H9 (cell line): Measurements from ENCODE around the gene POLR1D. TPM values are rescaled to one million over a fixed set of nuclear protein-coding genes. Genes with fewer than 3 reads are reported as not detected.
A peak's percentile ranks its signal among the peaks of the same experiment; 100 is the strongest.

ENCODE experiments used
- DNase-seq: peaks from one replicate; pipeline ENCODE4 v3.0.0-alpha.2; 2017
- H2AFZ ChIP-seq: one replicate; pipeline ENCODE4 v1.6.1; 2013; ENCODE audit warnings: mild to moderate bottlenecking, low read length, control low read depth, moderate library complexity
- H2AK5ac ChIP-seq: 2 replicates; pipeline ENCODE4 v1.6.1; 2013; ENCODE audit warnings: low read length, control low read depth, mixed read lengths; ENCODE audit not compliant: insufficient read length
- H2BK120ac ChIP-seq: one replicate; pipeline ENCODE4 v1.6.1; 2013; ENCODE audit warnings: low read depth, mild to moderate bottlenecking, low read length, control low read depth, inconsistent platforms; ENCODE audit not compliant: poor library complexity, severe bottlenecking
- H2BK12ac ChIP-seq: 2 replicates; pipeline ENCODE4 v1.6.1; 2013; ENCODE audit warnings: low read length, control low read depth, mixed read lengths, low read depth; ENCODE audit not compliant: insufficient read length
- H2BK15ac ChIP-seq: 2 replicates; pipeline ENCODE4 v1.6.1; 2013; ENCODE audit warnings: low read depth, low read length, control low read depth
- H2BK20ac ChIP-seq: one replicate; pipeline ENCODE4 v1.6.1; 2013; ENCODE audit warnings: low read depth, mild to moderate bottlenecking, low read length, control low read depth, inconsistent platforms; ENCODE audit not compliant: poor library complexity, severe bottlenecking
- H2BK5ac ChIP-seq: 2 replicates; pipeline ENCODE4 v1.6.1; 2013; ENCODE audit warnings: low read length, control low read depth, mixed read lengths; ENCODE audit not compliant: insufficient read length
- H3K14ac ChIP-seq: 2 replicates; pipeline ENCODE4 v1.6.1; 2013; ENCODE audit warnings: low read length, control low read depth; ENCODE audit not compliant: insufficient read depth
- H3K18ac ChIP-seq: 2 replicates; pipeline ENCODE4 v1.6.1; 2013; ENCODE audit warnings: low read depth, mild to moderate bottlenecking, mixed read lengths, low read length, control low read depth; ENCODE audit not compliant: insufficient read length
- H3K23ac ChIP-seq: 2 replicates; pipeline ENCODE4 v1.6.1; 2013; ENCODE audit warnings: low read length, control low read depth, mixed read lengths, low read depth; ENCODE audit not compliant: insufficient read length
- H3K23me2 ChIP-seq: 2 replicates; pipeline ENCODE4 v1.6.1; 2013; ENCODE audit warnings: low read depth, mild to moderate bottlenecking, mixed read lengths, low read length, control low read depth; ENCODE audit not compliant: insufficient read length, poor library complexity, severe bottlenecking
- H3K27ac ChIP-seq: 2 replicates; pipeline ENCODE4 v1.5.1; 2013; ENCODE audit warnings: low read length, control low read depth, mixed read lengths, low read depth; ENCODE audit not compliant: insufficient read length
- H3K27me3 ChIP-seq: 2 replicates; pipeline ENCODE4 v1.6.1; 2013; ENCODE audit warnings: low read length, control low read depth, inconsistent platforms; ENCODE audit not compliant: insufficient read depth
- H3K4ac ChIP-seq: 2 replicates; pipeline ENCODE4 v1.6.1; 2013; ENCODE audit warnings: low read depth, mild to moderate bottlenecking, control low read depth, inconsistent platforms, low read length, moderate library complexity
- H3K4me1 ChIP-seq: 2 replicates; pipeline ENCODE4 v1.6.1; 2013; ENCODE audit warnings: low read length, control low read depth, inconsistent platforms; ENCODE audit not compliant: insufficient read depth
- H3K4me2 ChIP-seq: 2 replicates; pipeline ENCODE4 v1.6.1; 2013; ENCODE audit warnings: low read length, control low read depth, mixed read lengths; ENCODE audit not compliant: insufficient read length, insufficient read depth
- H3K56ac ChIP-seq: 2 replicates; pipeline ENCODE4 v1.6.1; 2013; ENCODE audit warnings: low read depth, mild to moderate bottlenecking, mixed read lengths, low read length, control low read depth; ENCODE audit not compliant: insufficient read length
- H3K79me1 ChIP-seq: 2 replicates; pipeline ENCODE4 v1.6.1; 2013; ENCODE audit warnings: low read depth, mild to moderate bottlenecking, moderate library complexity, low read length, control low read depth, inconsistent platforms; ENCODE audit not compliant: insufficient read depth, poor library complexity, severe bottlenecking
- H3K79me2 ChIP-seq: 2 replicates; pipeline ENCODE4 v1.6.1; 2013; ENCODE audit warnings: low read length, control low read depth, inconsistent platforms; ENCODE audit not compliant: insufficient read depth
- H3K9ac ChIP-seq: 2 replicates; pipeline ENCODE4 v1.6.1; 2013; ENCODE audit warnings: low read length, control low read depth, mixed read lengths; ENCODE audit not compliant: insufficient read length; ENCODE audit errors: extremely low read depth
- H3K9me3 ChIP-seq: one replicate; pipeline ENCODE4 v1.6.1; 2013; ENCODE audit warnings: low read depth, low read length, inconsistent platforms; ENCODE audit not compliant: control insufficient read depth
- H3T11ph ChIP-seq: one replicate; pipeline ENCODE4 v1.6.1; 2013; ENCODE audit warnings: mild to moderate bottlenecking, low read length, control low read depth, inconsistent platforms
- H4K20me1 ChIP-seq: one replicate; pipeline ENCODE4 v1.6.1; 2013; ENCODE audit not compliant: control insufficient read depth, insufficient read length, insufficient read depth
- H4K5ac ChIP-seq: 2 replicates; pipeline ENCODE4 v1.6.1; 2013; ENCODE audit warnings: low read depth, mild to moderate bottlenecking, mixed read lengths, low read length, control low read depth; ENCODE audit not compliant: insufficient read length
- H4K8ac ChIP-seq: replicated peaks from 2 replicates; pipeline ENCODE4 v1.6.1; 2013; ENCODE audit warnings: low read length, control low read depth, mixed read lengths, low read depth; ENCODE audit not compliant: insufficient read length
- H4K91ac ChIP-seq: 2 replicates; pipeline ENCODE4 v1.6.1; 2013; ENCODE audit warnings: low read depth, mild to moderate bottlenecking, moderate library complexity, mixed read lengths, low read length, control low read depth; ENCODE audit not compliant: insufficient read length
- H3K27ac Mint-ChIP-seq, 3 experiments: 2 replicates in 2 of 3; 3 replicates in 1 of 3; pipeline ENCODE4 v1.8.0; 2020 to 2021; ENCODE audit warnings: mixed read lengths in 3 of 3, mild to moderate bottlenecking in 1 of 3, moderate library complexity in 1 of 3
- H3K27me3 Mint-ChIP-seq: 2 replicates; pipeline ENCODE4 v1.8.0; 2021; ENCODE audit warnings: low read depth, mild to moderate bottlenecking, moderate library complexity, mixed read lengths
- H3K36me3 Mint-ChIP-seq, 3 experiments: 2 replicates in 2 of 3; 3 replicates in 1 of 3; pipeline ENCODE4 v1.8.0; 2020 to 2021; ENCODE audit warnings: low read depth in 3 of 3, mixed read lengths in 3 of 3; ENCODE audit not compliant: insufficient read depth in 1 of 3
- H3K4me1 Mint-ChIP-seq, 2 experiments: 2 replicates each; pipeline ENCODE4 v1.8.0; 2020; ENCODE audit warnings: mixed read lengths in 2 of 2
- H3K4me3 Mint-ChIP-seq, 2 experiments: 2 replicates in 1 of 2; 3 replicates in 1 of 2; pipeline ENCODE4 v1.8.0; 2020 to 2021; ENCODE audit warnings: mild to moderate bottlenecking in 2 of 2, mixed read lengths in 2 of 2, moderate library complexity in 1 of 2
- H3K9me3 Mint-ChIP-seq, 2 experiments: 2 replicates in 1 of 2; 3 replicates in 1 of 2; pipeline ENCODE4 v1.8.0; 2020; ENCODE audit warnings: mild to moderate bottlenecking in 2 of 2, mixed read lengths in 2 of 2, moderate library complexity in 1 of 2
- WGBS: extraction: QIAGEN DNeasy Blood & Tissue Kit; methylation state at CpG from one replicate; pipeline ENCODE4 v1.1.7; 2013; ENCODE audit warnings: missing lambda C conversion rate, low lambda C conversion rate, mixed read lengths; ENCODE audit not compliant: insufficient read length; ENCODE audit errors: extremely low coverage; 5-methylcytosine and 5-hydroxymethylcytosine counted together
- total RNA-seq: library from RNA; stranded (reverse); gene quantifications from 2 replicates; pipeline ENCODE4 v1.2.1, GENCODE V29; 2021
- TF ChIP-seq, protein P1 (sequence below): fragments of 200-600 bp; sonication (generic); conservative IDR thresholded peaks from 3 replicates; pipeline ENCODE4 v1.8.0; 2021; ENCODE audit warnings: antibody characterized with exemption, mild to moderate bottlenecking

The POLR1D gene
- total RNA-seq, 1 experiment from 2014 or later, result 167 TPM

- Histone ChIP-seq H3K79me2 (no peaks in the 10 kb centered on the region), H2BK15ac (no peak overlapping the region), H2BK12ac (no peak overlapping the region), H3K18ac (no peak overlapping the region), H3K23ac (no peak overlapping the region), H3T11ph (no peak overlapping the region), H2BK20ac (no peak overlapping the region), H3K9ac (no peak overlapping the region), H2AFZ (no peak overlapping the region), H2AK5ac (no peak overlapping the region), H3K14ac (no peak overlapping the region), H4K20me1 (no peaks in the 10 kb centered on the region), H3K56ac (no peak overlapping the region), H2BK5ac (no peak overlapping the region), H3K23me2 (no peaks in the 10 kb centered on the region), H3K27me3 (no peaks in the 10 kb centered on the region), H2BK120ac (no peak overlapping the region), H3K9me3 (no peaks in the 10 kb centered on the region), H3K4me2 (no peak overlapping the region), H3K4ac (no peak overlapping the region), H3K79me1 (no peaks in the 10 kb centered on the region), H4K5ac (no peak overlapping the region), H3K4me1 (no peaks in the 10 kb centered on the region), H4K91ac (no peak overlapping the region), H4K8ac (no peak overlapping the region), H3K27ac (no peak overlapping the region)
- Mint-ChIP-seq H3K27ac (peak overlapping the region in 1 of 3 experiments; percentile 24; a peak in 1 of 7 replicates), H3K36me3 (peaks cover 8 to 14% (median 10%) of the 10 kb centered on the region in 3 experiments; a peak in 6 of 7 replicates), H3K4me3 (no peak overlapping the region), H3K27me3 (no peaks in the 10 kb centered on the region), H3K9me3 (no peaks in the 10 kb centered on the region), H3K4me1 (peaks cover 10 to 19% of the 10 kb centered on the region in 2 experiments; a peak in 3 of 4 replicates)
- TF ChIP-seq, protein P1, sequence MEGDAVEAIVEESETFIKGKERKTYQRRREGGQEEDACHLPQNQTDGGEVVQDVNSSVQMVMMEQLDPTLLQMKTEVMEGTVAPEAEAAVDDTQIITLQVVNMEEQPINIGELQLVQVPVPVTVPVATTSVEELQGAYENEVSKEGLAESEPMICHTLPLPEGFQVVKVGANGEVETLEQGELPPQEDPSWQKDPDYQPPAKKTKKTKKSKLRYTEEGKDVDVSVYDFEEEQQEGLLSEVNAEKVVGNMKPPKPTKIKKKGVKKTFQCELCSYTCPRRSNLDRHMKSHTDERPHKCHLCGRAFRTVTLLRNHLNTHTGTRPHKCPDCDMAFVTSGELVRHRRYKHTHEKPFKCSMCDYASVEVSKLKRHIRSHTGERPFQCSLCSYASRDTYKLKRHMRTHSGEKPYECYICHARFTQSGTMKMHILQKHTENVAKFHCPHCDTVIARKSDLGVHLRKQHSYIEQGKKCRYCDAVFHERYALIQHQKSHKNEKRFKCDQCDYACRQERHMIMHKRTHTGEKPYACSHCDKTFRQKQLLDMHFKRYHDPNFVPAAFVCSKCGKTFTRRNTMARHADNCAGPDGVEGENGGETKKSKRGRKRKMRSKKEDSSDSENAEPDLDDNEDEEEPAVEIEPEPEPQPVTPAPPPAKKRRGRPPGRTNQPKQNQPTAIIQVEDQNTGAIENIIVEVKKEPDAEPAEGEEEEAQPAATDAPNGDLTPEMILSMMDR, result no peak; the same call in 2 of the 3 replicates
- no CpG with 5 or more reads among the region's 8 CpGs for WGBS
- DNase-seq, result peak; percentile 33
Observed at GRCh38 chr13:27663947-27664346, 42.3 kb downstream of the POLR1D start.
